ENCODE results near the gene FGF7. TPM values are rescaled to one million over a fixed set of nuclear protein-coding genes. Genes with fewer than 3 reads are reported as not detected.

Gene FGF7
- total RNA-seq, 1 experiment from 2014 or later, result not detected

DNA sequence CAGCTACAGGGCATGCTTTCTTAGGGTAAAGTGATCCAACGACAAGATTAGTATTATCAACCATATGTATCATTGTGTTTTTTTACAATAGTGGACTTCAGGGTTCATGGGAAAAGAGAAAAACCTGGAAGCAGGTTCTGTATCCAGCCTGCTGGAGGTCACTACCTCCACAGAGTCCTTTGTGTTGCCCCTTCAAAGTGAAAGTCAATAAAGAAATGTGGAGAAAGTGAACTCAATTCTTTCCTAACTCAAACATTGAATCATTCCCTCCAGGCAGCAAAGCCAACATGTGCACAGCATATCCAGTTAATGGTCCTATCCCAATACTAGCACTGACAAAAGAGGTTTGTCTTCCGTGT, 45.4 kb downstream of the FGF7 start:
- Histone ChIP-seq H3K56ac (ENCODE audit: insufficient read length, low read depth, low read length) (no peak overlapping the region), H3K4me1 (ENCODE audit: insufficient read depth, low read length) (no peaks in the 10 kb centered on the region), H4K20me1 (ENCODE audit: control insufficient read depth, insufficient read depth, insufficient read length) (no peaks in the 10 kb centered on the region), H3K79me1 (ENCODE audit: insufficient read depth, low read depth, low read length, poor library complexity, severe bottlenecking) (no peaks in the 10 kb centered on the region), H2AFZ (ENCODE audit: low read length) (no peak overlapping the region), H3K4me2 (ENCODE audit: insufficient read depth, insufficient read length, low read length) (no peak overlapping the region), H2BK15ac (ENCODE audit: low read depth, low read length) (no peak overlapping the region), H3K4ac (ENCODE audit: low read depth, low read length) (no peak overlapping the region), H3K23me2 (ENCODE audit: insufficient read length, low read depth, low read length, poor library complexity, severe bottlenecking) (no peaks in the 10 kb centered on the region), H4K91ac (ENCODE audit: insufficient read length, low read depth, low read length) (no peak overlapping the region), H4K5ac (ENCODE audit: insufficient read length, low read depth, low read length) (no peak overlapping the region), H3K9me3 (ENCODE audit: control insufficient read depth, low read depth, low read length) (no peaks in the 10 kb centered on the region), H3T11ph (ENCODE audit: low read length) (no peak overlapping the region), H3K27me3 (ENCODE audit: insufficient read depth, low read length) (no peaks in the 10 kb centered on the region), H3K14ac (ENCODE audit: insufficient read depth, low read length) (no peak overlapping the region), H3K18ac (ENCODE audit: insufficient read length, low read depth, low read length) (no peak overlapping the region), H2BK120ac (ENCODE audit: low read depth, low read length, poor library complexity, severe bottlenecking) (no peak overlapping the region), H3K79me2 (ENCODE audit: insufficient read depth, low read length) (no peaks in the 10 kb centered on the region), H2BK5ac (ENCODE audit: insufficient read length, low read length) (no peak overlapping the region), H2BK20ac (ENCODE audit: low read depth, low read length, poor library complexity, severe bottlenecking) (no peak overlapping the region), H3K27ac (ENCODE audit: insufficient read length, low read depth, low read length) (no peak overlapping the region), H4K8ac (replicated peaks; ENCODE audit: insufficient read length, low read depth, low read length) (no peak overlapping the region), H3K9ac (ENCODE audit: extremely low read depth, insufficient read length, low read length) (no peak overlapping the region), H3K23ac (ENCODE audit: insufficient read length, low read depth, low read length) (no peak overlapping the region), H2AK5ac (ENCODE audit: insufficient read length, low read length) (no peak overlapping the region), H2BK12ac (ENCODE audit: insufficient read length, low read depth, low read length) (no peak overlapping the region)
- TF ChIP-seq, protein P1, sequence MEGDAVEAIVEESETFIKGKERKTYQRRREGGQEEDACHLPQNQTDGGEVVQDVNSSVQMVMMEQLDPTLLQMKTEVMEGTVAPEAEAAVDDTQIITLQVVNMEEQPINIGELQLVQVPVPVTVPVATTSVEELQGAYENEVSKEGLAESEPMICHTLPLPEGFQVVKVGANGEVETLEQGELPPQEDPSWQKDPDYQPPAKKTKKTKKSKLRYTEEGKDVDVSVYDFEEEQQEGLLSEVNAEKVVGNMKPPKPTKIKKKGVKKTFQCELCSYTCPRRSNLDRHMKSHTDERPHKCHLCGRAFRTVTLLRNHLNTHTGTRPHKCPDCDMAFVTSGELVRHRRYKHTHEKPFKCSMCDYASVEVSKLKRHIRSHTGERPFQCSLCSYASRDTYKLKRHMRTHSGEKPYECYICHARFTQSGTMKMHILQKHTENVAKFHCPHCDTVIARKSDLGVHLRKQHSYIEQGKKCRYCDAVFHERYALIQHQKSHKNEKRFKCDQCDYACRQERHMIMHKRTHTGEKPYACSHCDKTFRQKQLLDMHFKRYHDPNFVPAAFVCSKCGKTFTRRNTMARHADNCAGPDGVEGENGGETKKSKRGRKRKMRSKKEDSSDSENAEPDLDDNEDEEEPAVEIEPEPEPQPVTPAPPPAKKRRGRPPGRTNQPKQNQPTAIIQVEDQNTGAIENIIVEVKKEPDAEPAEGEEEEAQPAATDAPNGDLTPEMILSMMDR (conservative IDR thresholded peaks at IDR 0.05), result no peak
- Mint-ChIP-seq H3K4me3 (no peak overlapping the region), H3K27ac (no peak overlapping the region), H3K9me3 (no peaks in the 10 kb centered on the region), H3K4me1 (no peaks in the 10 kb centered on the region), H3K36me3 (ENCODE audit: insufficient read depth in 1 of 3, low read depth in 3 of 3) (no peaks in the 10 kb centered on the region), H3K27me3 (ENCODE audit: low read depth) (no peaks in the 10 kb centered on the region)
- WGBS (ENCODE audit: extremely low coverage, insufficient read length, low lambda C conversion rate), result no CpG with 5 or more reads among the region's 2 CpGs
- DNase-seq, result no peak
